SU-DHL-6 (cell line): Measurements from ENCODE around the gene HCFC1.

Source experiments
- CTCF ChIP-seq: fragments of 200-600 bp; sonication (generic); IDR thresholded peaks from one replicate; pipeline ENCODE4 v1.5.1; 2017; ENCODE audit warnings: antibody characterized with exemption, mild to moderate bottlenecking, low read length, moderate library complexity; ENCODE audit not compliant: insufficient read depth, poor library complexity, severe bottlenecking
- EZH2phosphoT487 ChIP-seq: fragments of 200-600 bp; sonication (generic), shearing (Covaris generic); conservative IDR thresholded peaks from 2 replicates; pipeline ENCODE4 v1.6.1; 2018; ENCODE audit warnings: mild to moderate bottlenecking, antibody characterized with exemption, low read length, moderate library complexity, mixed read lengths

- TF ChIP-seq CTCF: no peak
- TF ChIP-seq EZH2phosphoT487: no peak
Observed at GRCh38 chrX:154013001-154013421, 41.4 kb upstream of the HCFC1 start.
